Activated CD8-positive, alpha-beta memory T cell treated with anti-CD3 and anti-CD28 coated beads for 36 hours (primary cell): ENCODE data around the gene TAF13. TPM values are rescaled to one million over a fixed set of nuclear protein-coding genes. Genes with fewer than 3 reads are reported as not detected.
"Not testable (repeated sequence)": the region's sequence is repeated elsewhere in the genome, so short reads cannot be mapped to it uniquely, and the experiment has no call there.

ENCODE experiments used
- CTCF ChIA-PET: fragments of 350-600 bp; sonication (Branson Sonifier 250); formaldehyde crosslinking; loops from one replicate; lab custom pipeline; 2021; ENCODE audit warnings: antibody characterized with exemption; lab: Charles Lee
- POLR2A ChIA-PET: fragments of 350-600 bp; sonication (Branson Sonifier 250); formaldehyde crosslinking; loops from one replicate; lab custom pipeline; 2021; ENCODE audit warnings: antibody characterized with exemption; lab: Charles Lee
- total RNA-seq, 2 experiments: library from RNA; stranded (reverse); gene quantifications; one replicate each; pipeline ENCODE4 v1.2.3, GENCODE V29; 2021

Gene TAF13
- total RNA-seq, 2 experiments from 2014 or later: 33.2 to 38.5 TPM

- ChIA-PET POLR2A (no interaction called here), CTCF (interaction anchor here (1.2 kb wide), 1 partner anchor 10 kb away, joined by 3 read pairs; no protein-coding TSS in a partner anchor)
Observed at GRCh38 chr1:109067883-109068282, 7.9 kb downstream of the TAF13 start.

GRCh38 chr1:109065137-109065536 is 10.7 kb downstream of the TAF13 start:
- ChIA-PET POLR2A (no interaction called here), CTCF (interaction anchor here (0.7 kb wide), 1 partner anchor 315 kb away, joined by 3 read pairs; no protein-coding TSS in a partner anchor)

- ChIA-PET CTCF (interaction anchor here (0.9 kb wide), 1 partner anchor 14 kb away, joined by 3 read pairs; the partner anchor contains the start of gene TAF13), POLR2A (no interaction called here)
Observed at GRCh38 chr1:109061183-109061582, 14.6 kb downstream of the TAF13 start.

DNA sequence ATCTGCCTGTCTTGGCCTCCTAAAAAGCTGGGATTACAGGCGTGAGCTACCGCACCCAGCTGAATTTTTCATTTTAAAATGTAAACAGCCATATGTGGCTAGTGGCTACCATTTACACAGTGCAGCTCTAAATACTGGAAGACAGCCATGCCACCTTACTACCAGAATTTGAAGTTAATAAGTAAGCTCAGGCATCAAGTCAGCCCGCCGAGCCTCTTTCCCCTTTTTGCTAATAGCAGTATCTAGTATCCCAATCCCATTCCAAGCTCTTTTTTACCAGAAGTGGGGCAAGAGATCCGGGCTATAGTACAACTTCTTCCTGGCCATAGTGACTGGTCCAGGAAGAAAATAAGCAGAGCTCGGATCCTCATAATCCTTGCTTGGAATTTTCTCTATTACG is 15.1 kb downstream of the TAF13 start:
- ChIA-PET POLR2A (no interaction called here), CTCF (interaction anchor here (0.9 kb wide), 1 partner anchor 15 kb away, joined by 3 read pairs; the partner anchor contains the start of gene TAF13)

DNA sequence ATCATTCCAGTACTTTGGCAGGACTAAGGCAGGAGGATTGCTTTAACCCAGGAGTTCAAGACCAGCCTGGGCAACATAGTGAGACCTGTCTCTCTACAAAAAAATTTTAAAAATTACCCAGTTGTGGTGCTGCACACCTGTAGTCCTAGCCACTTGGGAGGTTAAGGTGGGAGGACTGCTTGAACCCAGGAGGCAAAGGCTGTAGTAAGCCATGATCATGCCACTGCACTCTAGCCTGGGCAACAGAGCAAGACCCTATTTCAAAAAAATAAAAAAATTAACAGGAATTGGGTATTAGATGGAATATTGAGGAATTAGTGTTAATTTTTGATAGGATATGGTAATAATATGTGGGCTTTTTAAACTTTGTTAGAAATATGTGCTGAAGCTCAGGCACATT is 16.8 kb downstream of the TAF13 start:
- POLR2A ChIA-PET: no interaction called here
- CTCF ChIA-PET: no interaction called here

DNA sequence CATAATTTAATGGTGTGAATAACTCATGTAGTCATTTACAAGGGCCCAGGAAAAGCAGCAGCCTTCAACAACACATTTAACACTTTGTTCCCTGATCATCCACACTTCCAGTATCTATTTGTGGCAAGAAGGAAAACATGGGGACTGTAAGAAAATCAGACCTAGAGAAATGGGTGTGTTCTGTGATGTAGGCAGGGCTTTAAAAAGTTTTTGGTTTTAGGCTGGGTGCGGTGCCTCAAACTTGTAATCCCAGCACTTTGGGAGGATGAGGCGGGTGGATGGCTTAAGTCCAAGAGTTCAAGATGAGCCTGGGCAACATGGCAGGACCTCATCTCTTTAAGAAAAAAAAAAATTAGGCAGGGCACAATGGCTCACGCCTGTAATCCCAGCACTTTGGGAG is 19.7 kb downstream of the TAF13 start:
- POLR2A ChIA-PET: no interaction called here

DNA sequence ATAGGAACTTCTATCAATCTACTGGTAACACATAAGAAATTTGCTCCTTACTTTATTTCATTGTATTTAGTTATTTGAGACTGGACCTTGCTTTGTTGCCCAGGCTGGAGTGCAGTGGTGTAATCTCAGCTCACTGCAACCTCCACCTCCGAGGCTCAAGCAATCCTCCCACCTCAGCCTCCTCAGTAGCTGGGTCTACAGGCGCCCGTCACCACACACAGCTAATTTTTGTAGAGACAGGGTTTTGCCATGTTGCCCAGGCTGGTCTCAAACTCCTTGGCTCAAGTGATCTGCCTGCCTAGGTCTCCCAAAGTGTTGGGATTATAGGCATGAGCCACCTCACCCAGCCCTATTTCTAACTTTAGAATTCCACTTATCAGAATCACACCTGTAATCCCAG is 23.7 kb downstream of the TAF13 start:
- POLR2A ChIA-PET, CTCF ChIA-PET: not testable (repeated sequence)

More for the DNA sequence above, 19.7 kb downstream of the TAF13 start:
- CTCF ChIA-PET: no interaction called here

GRCh38 chr1:109050228-109050995 is 25.4 kb downstream of the TAF13 start:
- ChIA-PET CTCF (no interaction called here), POLR2A (interaction anchor here (0.6 kb wide), 1 partner anchor 168 kb away, joined by 15 read pairs; no protein-coding TSS in a partner anchor)

DNA sequence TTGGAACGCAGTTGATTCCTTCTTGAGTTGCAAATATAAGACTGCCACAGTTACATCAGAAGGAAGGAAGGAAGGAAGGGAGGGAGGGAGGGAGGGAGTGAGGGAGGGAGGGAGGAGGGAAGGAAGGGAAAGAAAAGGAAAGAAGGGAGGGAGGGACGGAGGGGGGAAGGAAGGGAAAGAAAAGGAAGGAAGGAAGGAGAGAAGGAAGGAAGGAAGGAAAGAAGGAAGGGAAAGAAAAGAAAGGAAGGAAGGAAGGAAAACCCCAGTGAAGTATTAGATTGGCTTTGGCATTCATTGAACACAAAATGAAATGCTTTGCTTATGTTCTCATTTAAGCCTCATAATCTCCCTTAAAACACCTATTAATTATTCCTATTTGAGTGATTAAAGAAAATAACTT is 27.5 kb downstream of the TAF13 start:
- ChIA-PET POLR2A (no interaction called here), CTCF (no interaction called here)

DNA sequence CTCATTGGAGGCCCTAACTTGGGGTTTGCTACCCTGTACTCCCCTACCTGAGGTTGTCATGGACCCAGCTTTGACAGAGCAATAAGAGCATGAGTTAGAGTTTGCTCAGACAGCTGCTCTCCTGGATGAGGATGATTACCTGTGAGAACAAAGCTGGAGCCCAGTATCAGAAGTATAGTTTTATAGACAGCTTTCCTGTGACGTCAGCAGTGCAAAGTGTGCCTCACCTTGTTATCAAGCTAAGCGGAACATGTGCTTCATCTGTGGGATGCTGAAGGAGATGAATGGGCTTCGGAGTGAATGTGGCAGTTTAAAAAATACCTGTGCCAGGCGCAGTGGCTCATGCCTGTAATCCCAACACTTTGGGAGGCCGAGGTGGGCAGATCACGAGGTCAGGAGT is 28.5 kb downstream of the TAF13 start:
- ChIA-PET POLR2A (no interaction called here), CTCF (interaction anchor here (1.0 kb wide), 1 partner anchor 66 kb away, joined by 3 read pairs; a partner anchor contains a TSS)

DNA sequence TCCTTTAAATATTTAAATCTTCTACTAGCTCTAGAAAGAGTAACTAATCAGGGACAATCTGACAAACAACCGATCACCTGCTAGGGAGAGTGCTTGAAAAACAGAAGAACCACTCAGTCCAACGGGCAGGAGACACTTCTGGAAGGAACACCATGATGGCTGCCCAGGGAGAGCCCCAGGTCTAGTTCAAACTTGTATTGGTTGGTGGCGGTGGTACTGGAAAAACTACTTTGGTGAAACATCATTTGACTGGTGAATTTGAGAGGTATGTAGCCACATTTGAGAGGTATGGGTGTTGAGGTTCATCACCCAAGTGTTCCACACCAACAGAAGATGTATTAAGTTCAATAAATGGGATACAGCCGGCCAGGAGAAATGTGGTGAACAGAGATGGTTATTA is 29.1 kb downstream of the TAF13 start:
- ChIA-PET POLR2A (no interaction called here), CTCF (interaction anchor here (1.0 kb wide), 1 partner anchor 66 kb away, joined by 3 read pairs; a partner anchor contains a TSS)

DNA sequence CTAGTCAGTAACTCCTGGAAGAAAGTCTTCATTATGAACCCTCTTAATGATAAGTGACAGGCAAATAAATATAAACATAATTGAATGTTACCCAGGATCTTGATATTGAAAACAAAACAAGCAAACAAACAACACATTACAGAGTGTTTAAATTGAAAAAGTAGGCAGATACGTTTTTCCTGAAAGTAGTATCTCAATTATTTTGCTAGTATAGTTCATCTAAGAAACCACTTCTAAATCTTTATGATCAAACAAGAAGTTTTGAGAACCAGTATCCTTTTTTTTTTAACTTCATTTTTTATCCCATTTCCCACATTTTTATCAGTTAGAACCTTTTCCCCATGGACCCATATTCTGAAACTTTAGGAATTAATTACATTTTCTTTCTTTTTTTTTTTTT is 30.2 kb downstream of the TAF13 start:
- CTCF ChIA-PET: no interaction called here
- POLR2A ChIA-PET: no interaction called here

- POLR2A ChIA-PET: interaction anchor here (0.6 to 1.4 kb wide), 6 partner anchors 49 to 86 kb away, joined by 3 to 6 read pairs (median 6); partner anchors contain the start of genes CLCC1 and TMEM167B
- CTCF ChIA-PET: interaction anchor here (0.6 to 2.1 kb wide), 3 partner anchors 58 to 222 kb away, joined by 4 to 8 read pairs (median 7); partner anchors contain the start of gene ELAPOR1
Observed at GRCh38 chr1:109041621-109042468, 34.0 kb downstream of the TAF13 start, which contains the start of gene WDR47. Gene WDR47, minus strand, starts transcription at chr1:109042102. Its CDS starts 18,590 bp downstream, at chr1:109023512.

DNA sequence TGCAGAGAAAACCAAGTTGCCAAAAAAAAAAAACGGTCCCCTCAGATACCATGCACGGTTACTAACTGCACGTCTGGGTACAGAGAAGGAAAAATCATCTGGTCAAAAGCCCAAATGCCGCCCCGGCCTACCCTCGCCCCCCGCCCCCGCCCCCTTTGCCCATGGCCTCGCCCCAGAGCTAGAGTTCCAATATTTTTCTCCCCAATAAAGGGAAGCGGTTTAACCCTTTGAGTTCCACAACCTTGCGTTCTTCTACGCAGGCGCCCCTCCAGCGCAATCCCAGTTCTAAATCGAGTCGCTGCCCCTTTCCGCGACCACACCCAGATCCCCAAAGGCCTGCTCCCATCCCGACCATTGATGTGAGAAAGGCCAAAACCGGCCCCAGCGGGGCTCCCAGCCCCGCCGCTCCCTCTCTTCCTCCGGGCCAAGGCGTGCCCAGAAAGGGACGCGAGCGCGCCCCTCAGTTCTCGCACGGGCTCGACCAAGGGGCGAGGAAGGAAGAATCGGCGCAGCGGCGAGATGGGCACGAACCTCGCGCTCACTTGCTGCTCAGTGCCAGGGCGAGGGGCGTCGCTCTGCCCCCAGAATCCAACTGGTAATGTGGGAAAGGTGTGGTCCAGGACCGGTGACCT is 34.7 kb downstream of the TAF13 start:
- CTCF ChIA-PET: no interaction called here
- POLR2A ChIA-PET: interaction anchor here (1.0 to 1.4 kb wide), 2 partner anchors 49 to 59 kb away, joined by 5 to 6 read pairs; partner anchors contain the start of gene TMEM167B

DNA sequence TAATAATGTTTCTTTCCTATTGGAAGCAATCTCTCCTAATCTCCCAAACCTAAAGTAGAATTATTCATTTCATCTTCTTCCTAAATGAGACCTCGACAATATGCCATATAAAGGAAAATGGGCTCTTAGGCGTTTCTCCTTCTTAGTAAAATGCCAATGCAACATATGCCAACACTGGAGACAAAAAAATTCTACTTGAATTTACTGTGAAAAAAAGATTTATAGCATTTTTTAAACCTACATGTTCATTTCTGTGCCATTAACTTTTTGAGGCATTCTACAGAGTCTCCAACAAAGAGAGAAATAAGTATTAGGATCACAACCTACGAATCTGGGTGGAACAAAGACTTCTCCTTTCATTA is 35.2 kb downstream of the TAF13 start:
- CTCF ChIA-PET: interaction anchor here (0.7 to 1.0 kb wide), 3 partner anchors 141 to 993 kb away, joined by 3 read pairs; no protein-coding TSS in a partner anchor
- POLR2A ChIA-PET: no interaction called here

- CTCF ChIA-PET: interaction anchor here (0.9 kb wide), 2 partner anchors 10 to 78 kb away, joined by 3 read pairs; a partner anchor contains a TSS
- POLR2A ChIA-PET: no interaction called here
Observed at GRCh38 chr1:109034382-109034781, 41.4 kb downstream of the TAF13 start.

GRCh38 chr1:109029493-109029892 is 46.3 kb downstream of the TAF13 start:
- CTCF ChIA-PET: interaction anchor here (0.6 kb wide), 1 partner anchor 503 kb away, joined by 3 read pairs; no protein-coding TSS in a partner anchor
- POLR2A ChIA-PET: not testable (repeated sequence)

- ChIA-PET POLR2A (interaction anchor here (0.7 kb wide), 1 partner anchor 121 kb away, joined by 3 read pairs; no protein-coding TSS in a partner anchor), CTCF (no interaction called here)
Observed at GRCh38 chr1:109027841-109028240, 48.0 kb downstream of the TAF13 start.

DNA sequence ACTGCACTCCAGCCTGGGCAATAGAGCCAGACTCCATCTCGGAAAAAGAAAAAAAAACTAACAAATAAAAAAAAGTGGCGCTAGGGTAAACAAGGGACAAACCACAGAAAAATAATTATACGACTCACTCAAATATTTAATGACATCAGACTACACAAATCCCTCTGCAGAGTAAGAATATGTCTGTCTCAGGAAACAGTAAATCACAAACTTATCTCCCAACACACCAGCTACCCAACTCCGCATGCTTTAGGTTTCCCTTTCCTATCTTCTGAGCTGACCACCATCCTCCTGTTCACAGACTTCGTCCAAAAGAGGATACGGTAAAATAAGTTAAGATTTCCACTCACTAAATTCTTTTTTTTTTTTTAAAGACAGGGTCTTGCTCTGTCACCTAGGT is 50.1 kb downstream of the TAF13 start:
- ChIA-PET POLR2A (no interaction called here), CTCF (no interaction called here)
